Measurements from ENCODE around the gene SIT1. TPM values are rescaled to one million over a fixed set of nuclear protein-coding genes. Genes with fewer than 3 reads are reported as not detected.

SIT1 gene
- total RNA-seq, 1 donor from 2014 or later, result not detected

GRCh38 chr9:35603506-35603985, 47.2 kb downstream of the SIT1 start:
- peak overlapping the region; percentile 98 for H3K4me3 Mint-ChIP-seq
- H3K36me3 Mint-ChIP-seq, result peaks cover 5% of the 10 kb centered on the region
- DNase-seq (ENCODE audit: extremely low spot score, unreplicated experiment), result no peak
- H3K27me3 Mint-ChIP-seq, result no peaks in the 10 kb centered on the region
- H3K4me1 Mint-ChIP-seq (ENCODE audit: unreplicated experiment), result peaks cover 19% of the 10 kb centered on the region
- H3K27ac Mint-ChIP-seq, result peak overlapping the region; percentile 100
- no peak for TF ChIP-seq CTCF (conservative IDR thresholded peaks at IDR 0.05)
- peaks cover 5% of the 10 kb centered on the region for H3K9me3 Mint-ChIP-seq

GRCh38 chr9:35599763-35600604, 50.7 kb downstream of the SIT1 start:
- H3K4me3 Mint-ChIP-seq, result no peak overlapping the region
- TF ChIP-seq CTCF (conservative IDR thresholded peaks at IDR 0.05), result no peak
- H3K4me1 Mint-ChIP-seq (ENCODE audit: unreplicated experiment), result peaks cover 14% of the 10 kb centered on the region
- H3K36me3 Mint-ChIP-seq, result peaks cover 4% of the 10 kb centered on the region
- H3K27me3 Mint-ChIP-seq, result no peaks in the 10 kb centered on the region
- peaks cover 5% of the 10 kb centered on the region for H3K9me3 Mint-ChIP-seq
- no peak for DNase-seq (ENCODE audit: extremely low spot score, unreplicated experiment)
- no peak overlapping the region for H3K27ac Mint-ChIP-seq

Small RNA genes within 50 kb of the gene (microRNA-seq; reads per million reads assigned to microRNA genes)
- gene MIR4667, result 1.9 reads per million

Other genes starting within 250 kb of the SIT1 start
- 6.3 and 22.1 TPM in 2 replicates for gene RUSC2, start 160.8 kb downstream of the SIT1 start, total RNA-seq (ENCODE audit: low replicate concordance)
- gene TESK1, start 45.7 kb downstream of the SIT1 start, total RNA-seq (ENCODE audit: low replicate concordance), result 30.6 and 42.4 TPM in 2 replicates
- 1.5 and 2.8 TPM in 2 replicates for gene CD72, start 32.5 kb downstream of the SIT1 start, total RNA-seq (ENCODE audit: low replicate concordance)
- 16,039 and 18,328 TPM in 2 replicates for gene RMRP, start 7.1 kb upstream of the SIT1 start, total RNA-seq (ENCODE audit: low replicate concordance)
- 15.6 and 17.2 TPM in 2 replicates for gene CCDC107, start 7.4 kb upstream of the SIT1 start, total RNA-seq (ENCODE audit: low replicate concordance)
- gene ARHGEF39, start 14.3 kb upstream of the SIT1 start, total RNA-seq (ENCODE audit: low replicate concordance), result 7.1 and 14.2 TPM in 2 replicates
- gene CA9, start 23.0 kb upstream of the SIT1 start, total RNA-seq (ENCODE audit: low replicate concordance), result 1.5 TPM in 1 of 2 replicates, not detected in the other
- 17.7 and 241 TPM in 2 replicates for gene TPM2, start 39.0 kb upstream of the SIT1 start, total RNA-seq (ENCODE audit: low replicate concordance)
- gene TLN1, start 81.3 kb upstream of the SIT1 start, total RNA-seq (ENCODE audit: low replicate concordance), result 136 and 164 TPM in 2 replicates
- 29.1 and 36.4 TPM in 2 replicates for gene CREB3, start 81.7 kb upstream of the SIT1 start, total RNA-seq (ENCODE audit: low replicate concordance)
- gene GBA2, start 98.3 kb upstream of the SIT1 start, total RNA-seq (ENCODE audit: low replicate concordance), result 100 and 103 TPM in 2 replicates
- 35.0 and 35.7 TPM in 2 replicates for gene RGP1, start 98.4 kb upstream of the SIT1 start, total RNA-seq (ENCODE audit: low replicate concordance)
- gene MSMP, start 103.3 kb upstream of the SIT1 start, total RNA-seq (ENCODE audit: low replicate concordance), result not detected in 2 replicates
- 4.2 and 23.3 TPM in 2 replicates for gene NPR2, start 140.7 kb upstream of the SIT1 start, total RNA-seq (ENCODE audit: low replicate concordance)
- gene SPAG8, start 161.3 kb upstream of the SIT1 start, total RNA-seq (ENCODE audit: low replicate concordance), result 0.71 and 14.2 TPM in 2 replicates
- 41.7 and 51.1 TPM in 2 replicates for gene HINT2, start 164.1 kb upstream of the SIT1 start, total RNA-seq (ENCODE audit: low replicate concordance)
- gene FAM221B, start 177.8 kb upstream of the SIT1 start, total RNA-seq (ENCODE audit: low replicate concordance), result 1.1 TPM in 1 of 2 replicates, not detected in the other
- gene TMEM8B, start 178.3 kb upstream of the SIT1 start, total RNA-seq (ENCODE audit: low replicate concordance), result 13.8 and 27.2 TPM in 2 replicates
- not detected in 2 replicates for gene OR13J1, start 219.5 kb upstream of the SIT1 start, total RNA-seq (ENCODE audit: low replicate concordance)